NCI-H2196 (cell line): ENCODE data around the gene FNDC3B.
"Not testable (repeated sequence)": the region's sequence is repeated elsewhere in the genome, so short reads cannot be mapped to it uniquely, and the experiment has no call there.

Source experiments
- DNase-seq: peaks from one replicate; lab custom pipeline; 2025; ENCODE audit not compliant: unreplicated experiment; lab: John Stamatoyannopoulos, UW

FNDC3B gene

GRCh38 chr3:172039436-172040077 is at the start of gene FNDC3B:
Gene FNDC3B, plus strand, starts transcription at chr3:172039578. Its CDS starts 72,902 bp downstream, at chr3:172112480.
- DNase-seq, result peak; percentile 95

- DNase-seq, result not testable (repeated sequence)
Measured at GRCh38 chr3:171990239-171990638, 49.1 kb upstream of the FNDC3B start.

- no peak for DNase-seq
Measured at GRCh38 chr3:171991166-171991565, 48.2 kb upstream of the FNDC3B start.

DNA sequence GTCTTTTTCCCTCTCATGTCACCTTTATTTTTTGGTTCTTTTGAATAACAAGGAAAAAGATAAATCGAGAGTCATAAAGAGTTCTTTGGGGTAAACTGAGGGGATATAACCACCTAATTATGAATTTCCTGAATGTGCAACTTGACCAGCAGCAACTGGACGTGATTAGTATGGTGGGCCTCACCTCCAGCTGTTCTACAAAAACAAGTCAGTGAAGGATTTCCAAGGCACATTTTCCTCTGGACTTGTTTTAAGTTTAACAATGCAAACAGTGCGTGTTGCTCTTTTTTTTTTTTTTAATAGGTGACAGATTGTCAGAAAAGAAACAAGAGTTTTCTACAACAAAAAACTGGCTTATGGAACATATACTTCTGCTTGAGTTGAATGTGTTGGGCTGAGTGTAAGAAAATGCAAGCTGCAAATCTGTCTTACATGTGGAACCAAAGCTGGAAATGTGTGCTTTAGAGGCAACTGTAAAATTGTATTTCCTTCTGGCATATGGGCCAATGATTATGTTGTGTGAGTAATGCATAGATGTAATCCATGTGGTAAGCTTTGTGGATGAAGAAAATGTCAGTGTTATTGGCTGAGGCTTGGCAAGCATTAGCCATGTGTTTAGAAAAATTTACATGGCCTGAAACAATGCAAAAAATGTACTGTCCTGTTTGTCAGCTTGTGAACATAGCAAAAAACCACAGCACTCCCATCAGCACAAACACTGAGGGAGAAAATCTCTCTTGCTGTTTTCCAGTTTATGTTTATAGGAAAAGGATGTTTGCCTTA is 44.5 kb upstream of the FNDC3B start:
- DNase-seq, result no peak

GRCh38 chr3:171995486-171995885 is 43.9 kb upstream of the FNDC3B start:
- no peak for DNase-seq

GRCh38 chr3:171996178-171996817 is 43.1 kb upstream of the FNDC3B start:
- DNase-seq, result no peak

DNA sequence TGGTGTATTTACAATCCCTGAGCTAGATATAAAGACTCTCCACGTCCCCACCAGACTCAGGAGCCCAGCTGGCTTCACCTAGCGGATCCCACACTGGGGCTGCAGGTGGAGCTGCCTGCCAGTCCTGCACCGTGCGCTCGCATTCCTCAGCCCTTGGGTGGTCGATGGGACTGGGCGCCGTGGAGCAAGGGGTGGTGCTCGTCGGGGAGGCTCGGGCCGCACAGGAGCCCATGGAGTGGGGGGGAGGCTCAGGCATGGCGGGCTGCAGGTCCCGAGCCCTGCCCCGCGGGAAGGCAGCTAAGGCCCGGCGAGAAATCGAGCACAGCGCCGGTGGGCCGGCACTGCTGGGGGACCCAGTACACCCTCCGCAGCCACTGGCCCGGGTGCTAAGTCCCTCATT is 40.6 kb upstream of the FNDC3B start:
- not testable (repeated sequence) for DNase-seq

- not testable (repeated sequence) for DNase-seq
Measured at GRCh38 chr3:172001616-172002015, 37.8 kb upstream of the FNDC3B start.

GRCh38 chr3:172002512-172003078 is 36.8 kb upstream of the FNDC3B start:
- peak; percentile 53 for DNase-seq

DNA sequence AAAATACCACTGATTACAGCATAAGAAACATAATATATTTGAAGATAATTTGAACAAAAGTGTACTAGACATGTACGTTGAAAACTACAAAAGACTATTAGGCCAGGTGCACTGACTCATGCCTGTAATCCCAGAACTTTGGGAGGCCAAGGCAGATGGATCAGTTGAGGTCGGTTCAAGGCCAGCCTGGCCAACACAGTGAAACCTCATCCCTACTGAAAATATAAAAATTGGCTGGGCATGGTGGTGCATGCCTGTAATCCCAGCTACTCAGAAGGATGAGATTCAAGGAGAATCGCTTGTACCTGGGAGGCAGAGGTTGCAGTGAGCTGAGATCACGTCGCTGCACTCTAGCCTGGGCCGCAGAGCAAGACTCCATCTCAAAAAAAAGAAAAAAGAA is 36.2 kb upstream of the FNDC3B start:
- DNase-seq, result peak; percentile 38

- DNase-seq, result no peak
Measured at GRCh38 chr3:172007065-172007370, 32.4 kb upstream of the FNDC3B start.

GRCh38 chr3:172009803-172010202 is 29.6 kb upstream of the FNDC3B start:
- no peak for DNase-seq

DNA sequence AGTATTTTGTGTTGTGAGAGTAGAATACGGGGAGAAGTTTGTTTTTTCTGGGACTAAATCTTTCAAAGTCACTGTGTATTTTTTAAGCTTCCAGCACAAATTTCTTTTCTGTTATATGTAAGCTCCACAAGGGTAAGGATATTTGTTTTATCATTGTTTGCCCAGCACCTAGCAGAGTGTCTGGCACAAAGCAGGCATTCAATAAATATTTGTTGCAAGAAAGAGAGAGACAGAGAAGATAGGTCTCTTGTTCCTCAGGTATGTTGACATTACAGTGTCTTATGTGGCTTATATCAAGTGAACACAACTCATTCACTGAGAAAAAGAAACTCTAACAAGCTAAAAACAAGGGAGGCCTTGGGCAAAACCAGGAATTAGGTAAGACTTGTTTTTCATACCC is 26.6 kb upstream of the FNDC3B start:
- no peak for DNase-seq

DNA sequence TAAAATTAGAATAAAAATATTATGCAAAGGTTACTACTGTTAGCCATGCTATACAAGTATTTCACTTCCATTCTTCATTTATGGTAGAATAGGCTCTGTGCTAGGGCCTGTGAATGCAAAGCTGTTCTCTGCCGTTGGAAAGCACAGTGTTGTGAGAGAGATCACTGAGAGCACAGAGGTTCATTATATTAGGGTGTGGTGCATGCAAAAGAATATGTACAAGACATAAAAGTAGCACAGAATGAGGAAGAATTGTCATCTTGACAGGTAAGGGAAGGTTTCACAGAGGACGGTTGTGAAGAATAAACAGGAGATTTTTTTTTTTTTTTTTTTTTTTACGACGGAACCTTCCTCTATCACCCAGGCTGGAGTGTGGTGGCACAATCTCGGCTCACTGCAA is 25.2 kb upstream of the FNDC3B start:
- no peak for DNase-seq

- no peak for DNase-seq
Measured at GRCh38 chr3:172018364-172018763, 21.0 kb upstream of the FNDC3B start.

- DNase-seq, result no peak
Measured at GRCh38 chr3:172020763-172021162, 18.6 kb upstream of the FNDC3B start.

DNA sequence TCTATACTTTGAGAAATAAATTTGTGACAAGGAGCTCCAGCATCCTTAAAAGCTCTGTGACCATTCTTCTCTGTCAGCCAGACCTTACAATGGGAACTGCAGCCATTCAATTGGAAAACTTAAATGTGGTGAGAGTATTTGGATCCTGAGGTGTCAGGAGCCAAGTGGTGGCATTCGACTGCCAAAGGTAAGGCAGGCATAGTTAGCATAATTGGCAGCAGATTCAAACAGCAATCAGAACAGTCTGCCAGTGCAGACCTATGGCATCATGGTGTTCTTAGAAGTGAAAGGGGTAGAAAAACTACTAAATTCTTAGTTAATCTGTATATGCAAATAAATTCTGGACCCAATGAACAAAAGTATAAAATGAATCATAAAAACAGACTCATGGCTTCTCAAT is 18.2 kb upstream of the FNDC3B start:
- DNase-seq, result no peak

DNA sequence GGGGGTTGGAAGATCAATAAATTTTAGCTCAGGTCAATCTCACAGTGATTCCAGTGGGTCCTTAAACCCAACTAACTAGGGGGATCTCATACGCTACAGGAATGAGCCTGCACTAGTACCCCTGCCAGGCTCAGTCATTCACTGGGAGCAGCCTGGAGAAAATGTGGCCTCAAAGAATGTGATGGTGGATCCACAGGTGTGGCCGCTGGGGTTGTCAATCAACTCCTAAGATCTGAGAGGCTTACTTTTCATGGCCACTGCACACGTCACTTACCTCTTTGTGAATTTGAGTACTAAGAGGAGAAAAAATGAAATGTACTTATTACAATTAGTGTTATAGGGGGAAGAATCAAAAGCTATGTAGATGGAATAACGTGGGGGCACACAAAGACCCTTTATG is 17.5 kb upstream of the FNDC3B start:
- DNase-seq, result no peak

DNA sequence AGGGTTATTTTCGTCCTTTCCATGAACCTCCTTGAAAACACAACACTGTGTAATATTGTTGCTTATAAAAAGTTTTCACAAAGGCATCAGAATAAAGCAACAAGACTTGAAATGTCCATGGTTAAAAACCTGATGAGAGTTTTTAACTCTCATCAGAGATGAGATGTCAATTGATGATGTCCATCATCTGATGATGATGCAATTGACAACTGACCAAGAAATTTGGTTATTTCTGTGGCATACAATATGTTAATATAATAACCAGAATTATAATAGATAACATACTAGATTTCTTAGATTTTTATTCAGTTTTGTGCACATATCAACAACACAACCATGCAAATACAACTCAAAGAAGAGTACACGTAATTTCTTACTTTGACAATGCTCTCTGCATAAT is 15.5 kb upstream of the FNDC3B start:
- no peak for DNase-seq

DNA sequence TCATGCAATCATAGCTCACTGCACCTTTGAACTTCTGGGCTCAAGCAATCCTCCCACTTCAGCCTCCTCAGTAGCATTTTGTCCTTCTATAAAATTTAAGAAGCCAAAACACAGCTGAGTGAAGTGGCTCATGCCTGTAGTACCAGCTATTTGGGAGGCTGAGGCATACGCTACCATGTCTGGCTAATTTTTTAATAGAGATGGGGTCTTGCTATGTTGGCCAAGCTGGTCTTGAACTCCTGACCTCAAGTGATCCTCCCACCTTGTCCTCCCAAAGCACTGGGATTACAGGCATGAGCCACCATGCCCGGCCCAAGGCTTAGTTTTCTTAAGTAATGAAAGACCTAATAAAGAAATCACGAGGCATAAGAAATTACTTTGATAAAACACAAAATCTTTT is 14.7 kb upstream of the FNDC3B start:
- no peak for DNase-seq

DNA sequence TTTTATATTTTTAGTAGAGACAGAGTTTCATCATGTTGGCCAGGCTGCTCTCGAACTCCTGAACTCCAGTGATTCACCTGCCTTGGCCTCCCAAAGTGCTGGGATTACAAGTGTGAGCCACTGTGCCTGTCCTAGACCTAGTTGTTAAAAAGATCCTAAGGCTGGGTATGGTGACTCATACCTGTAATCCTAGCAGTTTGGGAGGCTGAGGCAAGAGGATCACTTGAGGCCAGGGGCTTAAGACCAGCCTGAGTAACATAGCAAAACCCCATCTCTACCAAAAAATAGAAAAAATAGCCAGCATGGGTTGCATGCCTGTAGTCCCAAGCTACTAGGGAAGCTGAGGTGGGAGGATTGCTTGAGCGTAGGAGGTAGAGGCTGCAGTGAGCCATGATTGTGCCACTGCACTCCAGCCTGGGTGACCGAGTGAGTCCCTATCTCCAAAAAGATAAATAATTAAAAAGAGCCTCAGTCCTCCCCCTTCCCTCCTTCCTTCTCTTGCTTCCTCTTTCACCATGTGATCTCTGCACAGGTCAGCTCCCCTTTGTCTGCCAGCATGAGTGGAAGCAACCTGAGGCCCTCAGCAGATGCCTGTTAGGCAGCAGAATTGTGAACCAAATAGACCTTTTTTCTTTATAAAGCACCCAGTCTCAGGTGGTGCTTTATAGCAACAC is 9.8 kb upstream of the FNDC3B start:
- no peak for DNase-seq
